ENCODE data around the gene STON1.
"Not testable (repeated sequence)": the region's sequence is repeated elsewhere in the genome, so short reads cannot be mapped to it uniquely, and the experiment has no call there.

Gene STON1

DNA sequence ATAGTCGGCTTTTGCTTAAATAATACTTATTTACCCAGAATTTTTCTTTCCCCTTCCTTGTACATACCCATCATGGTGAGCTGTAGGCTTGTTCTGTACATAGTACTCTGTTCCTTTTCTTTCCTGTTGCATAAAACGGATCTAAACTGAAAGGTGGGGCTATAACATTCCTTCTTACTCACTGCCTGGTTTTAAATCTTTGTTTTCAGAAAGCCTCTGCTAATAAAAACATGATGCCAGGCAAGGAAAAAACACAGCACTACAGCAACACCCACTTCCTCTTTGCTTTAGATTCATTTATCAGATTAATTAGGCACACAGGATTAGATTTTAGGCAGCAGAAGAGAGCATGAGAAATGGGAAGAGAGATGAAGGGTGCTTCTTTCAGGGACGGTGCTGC is 19.6 kb upstream of the STON1 start:
- Histone ChIP-seq H3K9me3 (ENCODE audit: control insufficient read depth in 1 of 2, low read length in 2 of 2) (no peaks in the 10 kb centered on the region), H3K27me3 (ENCODE audit: low read depth, low read length) (no peaks in the 10 kb centered on the region), H3K36me3 (ENCODE audit: control insufficient read depth in 1 of 2, insufficient read depth in 2 of 2, low read length in 2 of 2) (peaks cover 10 to 11% of the 10 kb centered on the region in 2 donors), H3K4me3 (ENCODE audit: low read depth in 1 of 2, low read length in 2 of 2) (no peak overlapping the region), H3K4me1 (ENCODE audit: control insufficient read depth in 1 of 2, insufficient read depth in 2 of 2, low read length in 2 of 2) (peaks cover 2 to 5% of the 10 kb centered on the region in 2 donors), H3K27ac (ENCODE audit: low read length) (peak overlapping the region; percentile 73)

DNA sequence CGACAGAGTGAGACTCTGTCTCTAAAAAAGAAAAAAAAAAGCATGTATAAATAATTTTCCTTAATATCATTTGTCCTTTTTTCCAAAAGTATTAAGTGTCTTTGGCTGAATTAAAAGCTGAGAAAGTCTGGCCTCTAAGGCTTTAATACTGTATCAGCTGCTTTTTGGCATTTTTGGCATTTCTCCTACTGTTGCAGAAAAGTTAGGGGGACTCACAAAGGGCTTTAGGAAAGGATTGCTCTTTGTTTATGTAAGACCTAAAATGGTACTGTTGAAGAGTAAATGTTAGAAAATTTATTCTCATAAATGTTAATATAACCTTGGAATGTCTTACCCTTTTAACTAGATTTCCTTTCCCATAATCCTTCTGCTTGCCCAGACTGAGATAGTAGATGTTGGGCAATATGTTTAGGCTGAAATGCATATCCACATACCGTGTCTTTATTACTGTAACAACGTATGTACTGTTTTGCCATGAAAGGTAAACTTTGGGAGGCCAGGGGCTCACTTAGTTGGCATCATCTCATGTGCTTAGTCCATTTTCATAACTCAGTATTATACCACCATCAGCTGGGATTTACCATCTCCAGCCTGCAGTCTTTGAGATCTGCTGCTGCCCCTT is 18.0 kb upstream of the STON1 start:
- H3K9me3 ChIP-seq (ENCODE audit: control insufficient read depth in 1 of 2, low read length in 2 of 2): no peaks in the 10 kb centered on the region
- H3K4me3 ChIP-seq (ENCODE audit: low read depth in 1 of 2, low read length in 2 of 2): no peak overlapping the region
- H3K4me1 ChIP-seq (ENCODE audit: control insufficient read depth in 1 of 2, insufficient read depth in 2 of 2, low read length in 2 of 2): peaks cover 5 to 6% of the 10 kb centered on the region in 2 donors
- peaks cover 7 to 10% of the 10 kb centered on the region in 2 donors for H3K36me3 ChIP-seq (ENCODE audit: control insufficient read depth in 1 of 2, insufficient read depth in 2 of 2, low read length in 2 of 2)
- H3K27ac ChIP-seq (ENCODE audit: low read length): no peak overlapping the region
- H3K27me3 ChIP-seq (ENCODE audit: low read depth, low read length): no peaks in the 10 kb centered on the region

DNA sequence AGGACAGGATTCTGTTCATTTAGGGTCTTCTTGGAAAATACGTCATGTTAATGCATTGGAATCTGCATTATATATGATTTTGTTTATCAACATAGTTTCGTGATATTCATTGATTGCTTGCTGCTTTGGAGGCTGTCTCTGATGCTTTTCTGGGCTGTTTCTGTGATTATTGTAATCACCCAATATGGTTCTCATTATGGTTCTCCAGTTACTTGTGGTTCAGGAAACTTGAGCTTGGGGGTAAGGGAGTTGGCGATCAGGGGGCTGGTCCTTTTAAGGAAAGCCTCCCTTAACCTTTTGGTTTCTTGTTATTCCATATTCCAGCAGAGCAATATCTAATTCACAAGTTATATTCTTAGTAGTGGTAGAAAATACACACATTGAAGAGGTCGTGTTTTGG is 17.4 kb upstream of the STON1 start:
- peaks cover 5 to 6% of the 10 kb centered on the region in 2 donors for H3K4me1 ChIP-seq (ENCODE audit: control insufficient read depth in 1 of 2, insufficient read depth in 2 of 2, low read length in 2 of 2)
- H3K27me3 ChIP-seq (ENCODE audit: low read depth, low read length): no peaks in the 10 kb centered on the region
- H3K27ac ChIP-seq (ENCODE audit: low read length): no peak overlapping the region
- H3K9me3 ChIP-seq (ENCODE audit: control insufficient read depth in 1 of 2, low read length in 2 of 2): no peaks in the 10 kb centered on the region
- peaks cover 8 to 11% of the 10 kb centered on the region in 2 donors for H3K36me3 ChIP-seq (ENCODE audit: control insufficient read depth in 1 of 2, insufficient read depth in 2 of 2, low read length in 2 of 2)
- no peak overlapping the region for H3K4me3 ChIP-seq (ENCODE audit: low read depth in 1 of 2, low read length in 2 of 2)

DNA sequence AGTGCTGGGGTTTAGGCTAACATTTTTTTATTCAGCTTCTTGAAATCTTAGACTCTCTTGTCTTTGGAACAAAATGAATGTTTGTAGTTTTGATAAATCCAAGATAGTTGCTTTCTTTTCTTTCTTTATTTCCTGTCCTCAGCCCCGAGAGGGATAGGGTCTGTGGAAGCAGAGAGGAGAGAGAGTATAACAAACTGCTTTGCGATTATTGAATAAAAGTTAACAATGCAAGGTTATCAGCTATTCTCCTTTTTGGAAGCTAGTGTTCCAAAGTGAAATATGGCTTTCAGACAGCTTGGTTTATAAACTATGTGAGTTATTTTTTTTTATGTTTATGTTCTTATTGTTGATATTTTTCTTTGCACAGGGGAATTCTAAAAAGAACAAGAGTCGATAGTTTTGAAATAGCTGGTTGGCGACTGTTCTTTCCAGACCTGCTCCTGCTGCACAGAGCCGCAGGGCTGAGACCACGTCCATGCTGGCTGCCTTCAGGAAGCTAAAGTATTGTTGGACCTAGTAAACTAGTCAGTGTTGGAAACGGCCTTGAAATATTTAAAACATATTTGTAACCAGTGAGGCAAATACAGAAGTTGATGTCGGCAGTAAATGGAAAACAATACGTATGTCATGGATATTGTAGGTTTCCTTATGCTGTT is 15.5 kb upstream of the STON1 start:
- Histone ChIP-seq H3K36me3 (ENCODE audit: control insufficient read depth in 1 of 2, insufficient read depth in 2 of 2, low read length in 2 of 2) (peaks cover 14 to 20% of the 10 kb centered on the region in 2 donors), H3K4me3 (ENCODE audit: low read depth in 1 of 2, low read length in 2 of 2) (no peak overlapping the region), H3K4me1 (ENCODE audit: control insufficient read depth in 1 of 2, insufficient read depth in 2 of 2, low read length in 2 of 2) (peaks cover 0 to 6% of the 10 kb centered on the region in 2 donors), H3K27me3 (ENCODE audit: low read depth, low read length) (no peaks in the 10 kb centered on the region), H3K9me3 (ENCODE audit: control insufficient read depth in 1 of 2, low read length in 2 of 2) (no peaks in the 10 kb centered on the region), H3K27ac (ENCODE audit: low read length) (peak overlapping the region; percentile 74)

DNA sequence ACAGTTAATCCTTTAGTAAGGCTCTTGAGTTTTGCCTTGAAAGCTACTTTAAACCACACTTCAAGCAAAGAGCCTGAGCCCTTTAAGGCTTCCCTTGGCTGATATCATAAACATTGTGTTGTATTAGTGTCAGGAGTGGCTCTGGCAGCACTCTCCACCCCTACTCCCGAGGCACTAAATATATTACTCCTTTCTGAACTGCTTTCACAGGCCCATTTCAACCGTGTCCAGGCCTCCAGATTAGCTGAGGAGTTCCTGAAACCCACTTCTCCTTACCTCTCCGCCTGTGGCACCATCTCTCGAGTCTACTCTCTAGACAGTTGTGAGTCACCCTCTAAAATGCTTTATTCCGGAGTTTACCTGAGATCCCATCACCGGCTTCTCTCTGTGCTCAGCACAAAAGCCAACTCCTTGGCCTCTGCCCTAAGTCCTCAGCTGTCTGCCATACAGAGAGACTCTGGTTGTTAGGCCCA is 14.4 kb upstream of the STON1 start:
- peaks cover 0 to 6% of the 10 kb centered on the region in 2 donors for H3K4me1 ChIP-seq (ENCODE audit: control insufficient read depth in 1 of 2, insufficient read depth in 2 of 2, low read length in 2 of 2)
- peaks cover 15 to 22% of the 10 kb centered on the region in 2 donors for H3K36me3 ChIP-seq (ENCODE audit: control insufficient read depth in 1 of 2, insufficient read depth in 2 of 2, low read length in 2 of 2)
- H3K9me3 ChIP-seq (ENCODE audit: control insufficient read depth in 1 of 2, low read length in 2 of 2): no peaks in the 10 kb centered on the region
- no peaks in the 10 kb centered on the region for H3K27me3 ChIP-seq (ENCODE audit: low read depth, low read length)
- H3K27ac ChIP-seq (ENCODE audit: low read length): peak overlapping the region; percentile 74
- H3K4me3 ChIP-seq (ENCODE audit: low read depth in 1 of 2, low read length in 2 of 2): no peak overlapping the region

DNA sequence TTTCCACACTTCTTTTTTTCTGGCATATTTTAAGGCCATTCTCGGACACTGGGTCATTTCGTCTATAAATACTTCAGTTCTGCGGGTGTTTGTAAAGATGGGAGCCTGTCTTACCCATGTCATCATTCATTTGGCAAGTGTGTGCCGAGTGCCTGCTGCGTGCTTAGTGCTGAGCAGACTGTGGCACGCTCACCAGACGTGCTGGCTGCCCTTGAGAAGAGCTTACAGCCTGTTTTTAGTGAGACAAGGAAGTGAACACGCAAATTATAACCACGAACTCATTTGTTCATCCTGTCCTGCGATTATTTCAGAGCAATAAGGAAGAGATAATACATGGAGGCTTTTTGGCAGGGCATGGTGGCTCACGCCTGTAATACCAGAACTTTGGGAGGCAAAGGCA is 10.4 kb upstream of the STON1 start:
- H3K9me3 ChIP-seq (ENCODE audit: control insufficient read depth in 1 of 2, low read length in 2 of 2): no peaks in the 10 kb centered on the region
- H3K36me3 ChIP-seq (ENCODE audit: control insufficient read depth in 1 of 2, insufficient read depth in 2 of 2, low read length in 2 of 2): peaks cover 12 to 22% of the 10 kb centered on the region in 2 donors
- H3K27me3 ChIP-seq (ENCODE audit: low read depth, low read length): no peaks in the 10 kb centered on the region
- no peak overlapping the region for H3K4me3 ChIP-seq (ENCODE audit: low read depth in 1 of 2, low read length in 2 of 2)
- peak overlapping the region; percentile 65 for H3K27ac ChIP-seq (ENCODE audit: low read length)
- peaks cover 0 to 6% of the 10 kb centered on the region in 2 donors for H3K4me1 ChIP-seq (ENCODE audit: control insufficient read depth in 1 of 2, insufficient read depth in 2 of 2, low read length in 2 of 2)

DNA sequence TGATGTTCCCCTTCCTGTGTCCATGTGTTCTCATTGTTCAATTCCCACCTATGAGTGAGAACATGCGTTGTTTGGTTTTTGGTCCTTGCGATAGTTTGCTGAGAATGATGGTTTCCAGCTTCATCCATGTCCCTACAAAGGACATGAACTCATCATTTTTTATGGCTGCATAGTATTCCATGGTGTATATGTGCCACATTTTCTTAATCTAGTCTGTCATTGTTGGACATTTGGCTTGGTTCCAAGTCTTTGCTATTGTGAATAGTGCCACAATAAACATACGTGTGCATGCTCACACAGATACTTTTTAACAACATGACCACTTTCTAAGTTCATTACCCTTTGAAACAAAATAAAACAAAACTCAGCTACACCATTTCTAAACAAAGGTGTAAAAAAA is 5.2 kb upstream of the STON1 start:
- H3K9me3 ChIP-seq (ENCODE audit: control insufficient read depth in 1 of 2, low read length in 2 of 2); H3K27me3 ChIP-seq (ENCODE audit: low read depth, low read length); H3K36me3 ChIP-seq (ENCODE audit: control insufficient read depth in 1 of 2, insufficient read depth in 2 of 2, low read length in 2 of 2); H3K4me3 ChIP-seq (ENCODE audit: low read depth in 1 of 2, low read length in 2 of 2); H3K27ac ChIP-seq (ENCODE audit: low read length): not testable (repeated sequence)
- H3K4me1 ChIP-seq (ENCODE audit: control insufficient read depth in 1 of 2, insufficient read depth in 2 of 2, low read length in 2 of 2): peaks cover 6 to 27% of the 10 kb centered on the region in 2 donors

DNA sequence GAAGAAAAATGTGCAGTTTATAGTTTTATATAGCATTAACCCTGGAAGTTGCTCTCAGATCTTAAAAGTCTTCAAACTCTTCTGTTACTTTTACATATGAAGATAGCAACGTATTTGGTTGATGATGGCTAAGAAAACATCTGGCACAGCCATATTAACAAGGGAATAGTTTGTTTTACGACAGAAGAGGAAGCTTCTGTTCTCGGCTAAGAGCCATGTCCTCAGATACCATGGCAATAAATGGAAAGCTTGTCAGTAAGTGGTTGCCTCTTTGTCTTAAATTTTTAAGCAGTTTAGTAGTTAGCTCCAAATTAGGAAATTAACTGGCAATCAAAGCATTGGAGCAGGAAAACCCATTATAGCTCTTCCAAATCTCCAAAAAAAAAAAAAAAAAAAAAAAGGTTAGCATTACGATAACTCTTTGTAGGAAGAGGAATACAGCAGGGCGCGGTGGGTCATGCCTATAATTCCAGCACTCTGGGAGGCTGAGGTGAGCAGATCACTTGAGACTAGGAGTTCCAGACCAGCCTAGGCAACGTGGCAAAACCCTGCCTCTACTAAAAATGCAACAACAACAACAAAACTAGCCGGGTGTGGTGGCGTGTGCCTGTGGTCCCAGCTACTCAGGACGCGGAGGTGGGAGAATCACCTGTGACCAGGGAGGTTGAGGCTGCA is 4.5 kb upstream of the STON1 start:
- H3K36me3 ChIP-seq (ENCODE audit: control insufficient read depth in 1 of 2, insufficient read depth in 2 of 2, low read length in 2 of 2): peaks cover 0 to 8% of the 10 kb centered on the region in 2 donors
- no peak overlapping the region for H3K4me3 ChIP-seq (ENCODE audit: low read depth in 1 of 2, low read length in 2 of 2)

DNA sequence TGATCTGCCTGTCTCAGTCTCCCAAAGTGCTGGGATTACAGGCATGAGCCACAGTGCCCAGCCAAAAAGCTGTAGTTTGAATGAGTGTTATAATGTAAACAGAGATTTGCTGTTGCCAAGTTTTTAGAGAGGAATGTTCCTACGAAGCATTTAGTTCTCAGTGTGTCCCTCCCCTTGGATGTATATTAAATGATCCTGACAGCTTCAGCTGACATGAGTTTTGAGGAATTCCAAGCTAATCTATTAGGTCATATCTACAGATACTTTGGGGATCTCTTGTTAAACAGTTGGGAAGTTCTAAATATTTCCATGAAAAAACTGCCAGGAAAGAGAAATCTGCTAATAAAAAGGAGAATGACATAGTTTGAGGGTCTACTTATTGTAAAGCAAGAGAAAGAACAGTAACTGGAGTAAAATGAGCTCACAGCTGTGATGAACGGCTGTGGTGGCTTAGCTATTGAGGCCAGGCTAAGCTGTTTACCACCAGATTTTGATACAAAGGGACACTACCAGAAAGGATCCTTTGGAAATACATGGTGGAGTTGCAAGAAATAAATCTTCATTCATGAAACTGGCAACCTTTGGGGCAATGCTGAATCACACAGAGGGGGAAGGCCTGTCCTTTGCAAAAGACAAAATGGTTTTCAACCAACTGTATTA is 2.6 kb upstream of the STON1 start:
- Histone ChIP-seq H3K27ac (ENCODE audit: low read length) (peak overlapping the region; percentile 12), H3K36me3 (ENCODE audit: control insufficient read depth in 1 of 2, insufficient read depth in 2 of 2, low read length in 2 of 2) (peaks cover 0 to 8% of the 10 kb centered on the region in 2 donors), H3K4me1 (ENCODE audit: control insufficient read depth in 1 of 2, insufficient read depth in 2 of 2, low read length in 2 of 2) (peaks cover 6 to 28% of the 10 kb centered on the region in 2 donors), H3K4me3 (ENCODE audit: low read depth in 1 of 2, low read length in 2 of 2) (no peak overlapping the region), H3K9me3 (ENCODE audit: control insufficient read depth in 1 of 2, low read length in 2 of 2) (no peaks in the 10 kb centered on the region), H3K27me3 (ENCODE audit: low read depth, low read length) (no peaks in the 10 kb centered on the region)

More for the DNA sequence above, 4.5 kb upstream of the STON1 start:
- no peaks in the 10 kb centered on the region for H3K9me3 ChIP-seq (ENCODE audit: control insufficient read depth in 1 of 2, low read length in 2 of 2)
- H3K27ac ChIP-seq (ENCODE audit: low read length): peak overlapping the region; percentile 14
- H3K4me1 ChIP-seq (ENCODE audit: control insufficient read depth in 1 of 2, insufficient read depth in 2 of 2, low read length in 2 of 2): peaks cover 6 to 27% of the 10 kb centered on the region in 2 donors
- H3K27me3 ChIP-seq (ENCODE audit: low read depth, low read length): no peaks in the 10 kb centered on the region

DNA sequence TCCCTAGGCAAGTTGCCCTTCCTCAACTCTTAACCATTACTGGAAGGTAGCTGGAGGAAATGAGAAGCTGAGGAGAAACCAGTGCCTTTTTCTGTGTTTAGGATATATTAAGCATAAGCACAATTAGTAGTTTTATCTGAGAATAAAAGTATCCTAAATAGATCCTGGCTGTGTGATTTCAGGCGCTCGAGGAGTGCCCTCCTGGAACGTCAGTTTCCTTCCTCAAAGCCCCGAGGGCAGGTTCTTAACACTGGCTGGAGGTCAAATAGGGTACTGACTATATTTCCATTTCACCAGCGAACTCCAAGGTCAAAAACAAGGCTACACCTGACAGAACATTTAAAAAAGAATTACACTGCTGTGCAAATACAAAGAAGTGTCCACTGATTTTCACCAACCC is 1.5 kb upstream of the STON1 start:
- H3K9me3 ChIP-seq (ENCODE audit: control insufficient read depth in 1 of 2, low read length in 2 of 2): no peaks in the 10 kb centered on the region
- H3K4me1 ChIP-seq (ENCODE audit: control insufficient read depth in 1 of 2, insufficient read depth in 2 of 2, low read length in 2 of 2): peaks cover 6 to 37% of the 10 kb centered on the region in 2 donors
- no peak overlapping the region for H3K27ac ChIP-seq (ENCODE audit: low read length)
- H3K36me3 ChIP-seq (ENCODE audit: control insufficient read depth in 1 of 2, insufficient read depth in 2 of 2, low read length in 2 of 2): peaks cover 0 to 8% of the 10 kb centered on the region in 2 donors
- H3K4me3 ChIP-seq (ENCODE audit: low read depth in 1 of 2, low read length in 2 of 2): no peak overlapping the region
- H3K27me3 ChIP-seq (ENCODE audit: low read depth, low read length): no peaks in the 10 kb centered on the region

DNA sequence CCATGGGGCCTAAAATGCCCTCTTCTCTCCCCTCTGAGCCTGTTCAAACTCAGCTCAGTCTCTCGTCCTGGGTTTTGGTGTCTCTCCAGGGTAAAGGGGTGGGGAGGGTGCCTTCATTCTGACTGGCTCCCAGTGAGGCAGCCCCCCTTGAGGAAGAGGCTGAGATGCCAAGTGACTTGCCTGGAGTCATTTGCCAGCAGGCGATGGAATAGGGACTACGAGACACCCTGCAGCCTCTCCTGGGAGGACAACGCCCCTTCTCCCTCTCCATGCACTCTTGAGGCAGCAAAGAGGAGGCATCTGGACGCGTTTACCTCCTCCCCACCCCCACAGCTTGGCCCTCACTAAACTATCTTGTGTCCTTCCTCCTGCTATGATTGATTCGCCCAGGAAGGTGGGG is 760 bp upstream of the STON1 start:
- Histone ChIP-seq H3K4me3 (ENCODE audit: low read depth in 1 of 2, low read length in 2 of 2) (peak overlapping the region in 1 of 2 donors; percentile 8), H3K27ac (ENCODE audit: low read length) (no peak overlapping the region), H3K36me3 (ENCODE audit: control insufficient read depth in 1 of 2, insufficient read depth in 2 of 2, low read length in 2 of 2) (peaks cover 0 to 8% of the 10 kb centered on the region in 2 donors), H3K4me1 (ENCODE audit: control insufficient read depth in 1 of 2, insufficient read depth in 2 of 2, low read length in 2 of 2) (peaks cover 6 to 37% of the 10 kb centered on the region in 2 donors), H3K27me3 (ENCODE audit: low read depth, low read length) (no peaks in the 10 kb centered on the region), H3K9me3 (ENCODE audit: control insufficient read depth in 1 of 2, low read length in 2 of 2) (no peaks in the 10 kb centered on the region)

Data from muscle layer of duodenum (tissue), 2 donors.